ENCODE results near the gene TP53BP1. TPM values are rescaled to one million over a fixed set of nuclear protein-coding genes. Genes with fewer than 3 reads are reported as not detected.

TP53BP1 gene
- total and polyA plus RNA-seq, 12 donors, result 22.8 to 80.9 (median 43.7) TPM

- no peaks in the 10 kb centered on the region for H3K9me3 ChIP-seq (replicated peaks in 1 of 3)
- TF ChIP-seq CTCF (IDR thresholded peaks at IDR 0.05), result no peak
- TF ChIP-seq POLR2A (IDR thresholded peaks at IDR 0.05), result no peak
- no peaks in the 10 kb centered on the region for H3K27me3 ChIP-seq
- H3K4me1 ChIP-seq (replicated peaks in 1 of 2), result no peaks in the 10 kb centered on the region
- intact Hi-C loops (cut with DNase I), result no loop called here
- no peak overlapping the region for H3K4me3 ChIP-seq
- no peak for DNase-seq
- WGBS, 4 donors, result 94 to 98% (median 96%) methylated on average over 8 of the region's 8 CpGs
- H3K36me3 ChIP-seq (replicated peaks in 1 of 2), result peaks cover 0 to 35% of the 10 kb centered on the region in 2 donors
- H3K27ac ChIP-seq, result no peak overlapping the region
Observed at GRCh38 chr15:43390723-43391122, 102.2 kb downstream of the TP53BP1 start.

GRCh38 chr15:43383070-43383469 is 109.9 kb downstream of the TP53BP1 start:
- DNase-seq, result no peak
- no peak for TF ChIP-seq CTCF (IDR thresholded peaks at IDR 0.05)
- TF ChIP-seq POLR2A (IDR thresholded peaks at IDR 0.05), result no peak
- 72 to 91% (median 80%) methylated on average over 2 of the region's 2 CpGs for WGBS, 4 donors
- H3K36me3 ChIP-seq (replicated peaks in 1 of 2), result peaks cover 0 to 57% of the 10 kb centered on the region in 2 donors
- H3K4me3 ChIP-seq, result no peak overlapping the region
- intact Hi-C loops (cut with DNase I), result no loop called here
- H3K27ac ChIP-seq, result no peak overlapping the region
- H3K4me1 ChIP-seq (replicated peaks in 1 of 2), result no peaks in the 10 kb centered on the region
- no peaks in the 10 kb centered on the region for H3K9me3 ChIP-seq (replicated peaks in 1 of 3)
- H3K27me3 ChIP-seq, result no peaks in the 10 kb centered on the region

GRCh38 chr15:43382310-43382709 is 110.6 kb downstream of the TP53BP1 start:
- Histone ChIP-seq H3K9me3 (replicated peaks in 1 of 3) (no peaks in the 10 kb centered on the region), H3K27me3 (no peaks in the 10 kb centered on the region), H3K36me3 (replicated peaks in 1 of 2) (peaks cover 0 to 52% of the 10 kb centered on the region in 2 donors), H3K4me3 (no peak overlapping the region), H3K4me1 (replicated peaks in 1 of 2) (no peaks in the 10 kb centered on the region), H3K27ac (no peak overlapping the region)
- 93 to 98% (median 95%) methylated on average over 4 of the region's 4 CpGs for WGBS, 4 donors
- TF ChIP-seq CTCF (IDR thresholded peaks at IDR 0.05), result no peak
- intact Hi-C loops (cut with DNase I), result no loop called here
- no peak for DNase-seq

GRCh38 chr15:43378601-43379000 is 114.4 kb downstream of the TP53BP1 start:
- Histone ChIP-seq H3K4me1 (replicated peaks in 1 of 2) (no peaks in the 10 kb centered on the region), H3K36me3 (replicated peaks in 1 of 2) (peaks cover 0 to 18% of the 10 kb centered on the region in 2 donors), H3K27ac (no peak overlapping the region), H3K9me3 (replicated peaks in 1 of 3) (no peaks in the 10 kb centered on the region), H3K4me3 (no peak overlapping the region), H3K27me3 (no peaks in the 10 kb centered on the region)
- intact Hi-C loops (cut with DNase I), result no loop called here
- no peak for DNase-seq
- TF ChIP-seq POLR2A (IDR thresholded peaks at IDR 0.05), result no peak
- no peak for TF ChIP-seq CTCF (IDR thresholded peaks at IDR 0.05)
